HPDE6-E6E7 (cell line): ENCODE results near the gene MED31.
A peak's percentile ranks its signal among the peaks of the same experiment; 100 is the strongest.
"Not testable (repeated sequence)": the region's sequence is repeated elsewhere in the genome, so short reads cannot be mapped to it uniquely, and the experiment has no call there.

ENCODE experiments used
- DNase-seq: peaks from one replicate; pipeline ENCODE4 v3.0.0; 2011; ENCODE audit warnings: missing footprints; ENCODE audit errors: extremely low spot score

The MED31 gene

DNA sequence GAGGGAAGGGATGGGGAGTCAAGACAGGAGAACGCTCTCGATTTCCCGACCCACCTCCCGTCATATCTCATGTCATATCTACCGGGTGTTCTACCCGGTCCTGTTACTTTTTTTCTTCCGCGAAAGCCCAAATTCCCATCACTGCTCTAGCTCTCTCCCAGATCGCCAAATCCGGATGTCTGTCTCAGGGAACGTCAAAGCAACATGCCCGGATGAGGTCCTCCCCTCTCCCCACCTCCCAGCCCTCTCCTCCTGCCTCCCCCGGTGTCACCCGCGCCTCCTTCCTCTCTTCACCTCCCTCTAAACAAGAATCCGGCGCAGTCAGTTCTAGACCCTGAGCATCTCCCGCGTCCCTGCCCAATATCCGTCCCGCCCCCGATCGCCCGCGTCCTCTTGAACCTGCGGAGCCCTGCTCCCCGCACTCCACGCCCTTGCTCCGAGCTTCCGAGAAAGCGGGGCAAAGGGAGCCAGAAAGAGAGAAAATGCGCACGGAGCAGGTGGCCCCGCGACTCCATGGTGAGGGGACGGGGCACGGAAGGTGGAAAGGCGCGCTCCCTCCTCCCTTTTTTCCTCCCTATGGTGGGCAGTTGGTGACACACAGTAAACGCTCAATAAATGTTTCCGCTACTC, 4.4 kb upstream of the MED31 start:
- DNase-seq = not testable (repeated sequence)

DNA sequence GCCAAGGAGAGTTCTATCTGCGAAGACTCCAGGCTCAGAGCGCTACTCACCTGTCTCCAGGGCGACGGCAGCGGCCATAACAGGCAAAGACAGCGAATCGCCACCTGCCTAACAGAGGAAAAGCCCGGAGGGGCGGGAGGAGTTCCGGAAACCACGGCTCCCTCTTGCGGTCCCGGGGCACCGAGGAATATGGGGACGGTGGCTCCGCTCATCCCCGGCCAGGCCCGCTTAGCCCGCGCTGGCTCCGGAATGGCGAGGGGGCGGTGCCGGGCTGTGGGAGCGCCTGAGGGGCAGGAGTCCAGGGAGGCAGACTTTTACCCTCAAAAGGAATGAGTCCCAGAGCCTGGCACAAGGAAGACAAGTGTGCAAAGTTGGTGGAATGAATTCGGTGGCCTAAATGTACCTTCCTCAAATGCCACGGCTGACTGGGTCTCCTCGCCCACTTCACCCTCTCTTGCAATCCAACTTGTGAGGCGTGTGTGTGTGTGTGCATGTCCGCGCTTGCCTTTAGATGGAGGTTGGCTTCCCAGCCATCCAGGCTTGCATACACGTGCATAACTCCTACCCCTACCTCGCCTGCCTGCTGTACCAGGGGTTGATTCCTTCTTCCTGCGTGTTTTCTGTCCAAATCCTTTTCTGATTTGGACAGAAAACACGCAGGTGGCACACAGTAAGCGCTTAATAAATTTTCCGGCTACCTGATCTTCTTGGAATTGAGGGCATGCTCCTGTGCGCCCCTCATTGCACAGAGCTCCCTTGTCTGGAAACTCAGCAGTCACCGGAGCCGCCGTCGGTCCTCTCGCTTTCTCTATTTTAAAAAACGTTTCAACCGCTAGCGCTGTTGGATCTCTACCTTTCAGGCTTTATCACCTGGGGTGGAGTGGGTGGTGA, 3.7 kb upstream of the MED31 start:
- DNase-seq = peak; percentile 70

DNA sequence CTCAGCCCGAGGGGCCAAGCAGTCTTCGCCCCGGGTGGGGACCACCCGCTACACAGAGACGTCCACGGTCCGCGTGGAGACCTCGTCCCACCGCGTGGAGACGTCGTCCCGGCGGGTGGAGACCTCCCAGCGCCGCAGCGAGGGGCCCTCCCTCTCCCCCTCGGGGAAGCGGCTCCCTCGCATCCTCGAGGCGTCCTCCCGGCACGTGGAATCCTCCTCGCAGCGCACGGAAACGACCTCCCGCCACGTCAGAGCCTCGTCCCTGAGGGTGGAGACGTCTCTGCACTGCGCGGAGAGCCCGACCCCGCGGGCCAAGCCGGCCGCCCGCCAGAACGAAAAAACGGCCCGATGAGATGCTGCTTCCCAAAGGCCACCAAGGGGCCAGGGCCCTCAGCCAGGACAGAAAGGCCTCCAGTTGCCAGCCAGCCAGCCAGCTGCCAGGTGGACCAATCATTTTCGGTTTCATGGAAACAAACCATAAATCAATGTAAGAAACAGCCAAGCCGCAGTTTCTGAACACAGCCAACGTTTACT, 581 bp upstream of the MED31 start:
- DNase-seq = no peak

DNA sequence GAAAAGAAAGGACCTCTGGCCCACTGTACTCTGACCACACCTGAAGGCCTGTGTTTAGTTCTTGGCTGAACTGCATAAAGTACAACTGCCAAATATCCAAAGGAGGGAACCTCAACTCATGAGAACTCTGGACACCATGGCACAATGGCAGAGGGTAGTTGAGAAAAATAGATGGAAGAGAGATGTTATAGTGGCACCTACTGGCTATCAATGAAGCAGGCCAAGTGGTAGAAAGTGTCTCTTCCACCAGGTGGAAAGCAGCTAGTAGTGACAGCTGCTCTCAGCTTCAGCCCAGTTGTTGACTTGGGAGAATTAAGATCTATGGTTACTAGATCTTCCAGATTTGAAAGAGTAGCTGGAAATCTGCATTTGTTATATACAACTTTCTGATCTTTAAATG, 3.2 kb downstream of the MED31 start:
- no peak for DNase-seq

DNA sequence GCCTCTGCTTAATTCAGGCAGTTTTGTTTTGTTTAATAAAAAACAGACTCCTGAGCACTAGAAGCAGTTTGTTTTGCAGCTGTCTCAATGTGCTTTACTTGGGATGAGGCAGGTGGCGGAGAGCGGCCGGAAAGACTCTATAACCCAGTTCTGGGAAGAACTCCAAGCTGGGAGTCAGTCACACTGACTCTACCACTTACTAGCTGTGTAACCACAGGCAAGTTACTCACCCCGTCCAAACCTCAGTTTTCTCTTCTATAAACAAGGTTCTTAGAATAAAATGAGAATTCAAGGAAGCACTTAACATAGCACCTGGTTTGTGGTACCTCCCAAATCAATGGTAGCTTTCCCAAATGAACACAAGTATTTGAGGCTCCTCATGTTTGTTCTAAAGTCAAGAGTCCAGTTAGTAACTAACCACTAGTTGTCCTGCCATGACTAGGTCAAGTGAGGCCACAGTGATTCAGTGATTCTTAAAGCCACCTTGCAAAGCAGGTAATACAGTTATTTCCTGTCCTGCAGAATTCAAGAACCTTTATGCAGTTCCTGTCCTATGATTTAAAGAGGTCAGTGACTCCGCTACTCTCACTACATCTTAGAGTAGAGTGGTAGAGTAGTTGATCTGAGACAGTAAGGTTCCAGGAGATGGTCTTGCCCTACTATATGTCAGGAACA, 7.8 kb downstream of the MED31 start:
- DNase-seq = no peak

DNA sequence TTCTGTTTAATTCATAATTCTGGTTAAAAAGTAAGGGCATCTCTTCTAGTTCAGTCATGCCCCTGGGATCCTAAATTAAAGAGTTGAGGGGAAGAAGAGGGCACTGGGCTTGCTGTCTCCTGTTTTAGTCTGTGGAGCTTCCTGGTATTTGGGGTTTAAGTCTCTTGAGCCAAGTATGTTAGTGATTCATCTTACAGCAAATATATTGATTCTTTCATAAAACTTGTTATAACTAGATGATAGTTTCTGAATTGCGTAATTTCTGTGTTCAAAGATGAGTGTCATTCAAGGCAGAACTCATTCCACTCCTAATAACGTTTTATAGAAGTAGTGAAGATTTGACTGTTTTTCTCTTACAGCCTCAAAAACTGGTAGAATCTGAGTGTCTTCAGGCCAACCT, 8.8 kb downstream of the MED31 start:
- DNase-seq = no peak

DNA sequence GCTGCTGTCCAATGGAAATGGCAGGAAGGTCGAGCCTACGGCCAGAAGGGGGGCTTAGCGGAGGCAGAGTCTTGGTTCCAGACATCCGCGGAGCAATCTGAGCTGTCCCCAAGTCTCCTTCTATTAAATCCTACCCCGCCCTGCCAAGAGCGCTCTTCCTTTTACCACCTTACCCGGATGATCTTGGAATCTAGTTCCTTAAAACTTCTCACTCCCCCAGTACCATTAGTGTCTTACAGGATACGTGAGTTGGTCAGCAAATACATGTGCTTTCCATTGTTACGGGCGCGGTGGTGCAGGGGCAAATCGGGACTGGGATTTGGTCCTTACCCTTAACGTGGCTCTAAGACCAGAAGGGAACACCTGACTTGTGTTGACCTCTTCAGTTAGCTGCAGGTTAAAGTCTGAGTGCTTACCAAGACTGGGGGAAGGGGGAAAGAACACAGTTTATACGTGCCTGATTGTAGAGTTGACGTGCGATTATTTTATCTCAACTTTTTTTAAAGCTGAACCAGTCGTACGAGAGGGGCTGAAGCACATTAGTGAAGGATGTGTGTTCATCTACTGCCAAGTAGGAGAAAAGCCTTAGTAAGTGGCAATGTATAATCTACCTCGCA, 10.1 kb downstream of the MED31 start:
- DNase-seq = no peak

DNA sequence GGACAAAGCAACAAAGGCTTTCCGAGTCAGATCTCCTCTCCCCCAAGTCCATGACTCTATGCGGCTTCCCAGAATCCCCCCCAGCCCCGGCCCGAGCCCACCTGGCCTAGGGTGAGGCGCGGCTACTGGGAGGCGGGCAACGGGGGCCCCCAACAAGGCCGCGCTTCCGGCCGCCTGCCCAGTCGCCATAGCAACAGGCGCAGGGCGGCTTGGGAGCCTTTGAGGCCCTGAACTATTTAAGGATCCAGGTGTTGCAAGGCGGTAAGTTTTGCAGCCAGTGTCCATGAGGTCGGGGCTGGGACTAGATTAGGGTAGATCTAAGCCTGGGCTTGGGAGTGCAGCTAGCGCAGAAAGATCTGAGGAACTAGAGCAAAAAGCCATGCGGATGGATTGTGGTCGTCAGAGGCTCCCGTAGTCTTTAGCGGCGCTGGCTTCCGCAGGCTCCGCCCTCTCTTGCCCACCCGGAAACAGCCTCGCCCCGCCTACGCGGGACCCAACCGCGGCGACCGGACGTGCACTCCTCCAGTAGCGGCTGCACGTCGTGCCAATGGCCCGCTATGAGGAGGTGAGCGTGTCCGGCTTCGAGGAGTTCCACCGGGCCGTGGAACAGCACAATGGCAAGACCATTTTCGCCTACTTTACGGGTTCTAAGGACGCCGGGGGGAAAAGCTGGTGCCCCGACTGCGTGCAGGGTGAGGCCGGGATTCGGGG, 10.7 kb downstream of the MED31 start, which contains the start of the genes KIAA0753 and TXNDC17:
KIAA0753 (minus strand) TSS at position 176 of the 711 bp plus-strand sequence. CDS start 5,608 bp downstream, outside the sequence.
TXNDC17 (plus strand) TSS at position 525 of the 711 bp plus-strand sequence; CDS start at position 548, 23 bp downstream.
- DNase-seq = no peak

DNA sequence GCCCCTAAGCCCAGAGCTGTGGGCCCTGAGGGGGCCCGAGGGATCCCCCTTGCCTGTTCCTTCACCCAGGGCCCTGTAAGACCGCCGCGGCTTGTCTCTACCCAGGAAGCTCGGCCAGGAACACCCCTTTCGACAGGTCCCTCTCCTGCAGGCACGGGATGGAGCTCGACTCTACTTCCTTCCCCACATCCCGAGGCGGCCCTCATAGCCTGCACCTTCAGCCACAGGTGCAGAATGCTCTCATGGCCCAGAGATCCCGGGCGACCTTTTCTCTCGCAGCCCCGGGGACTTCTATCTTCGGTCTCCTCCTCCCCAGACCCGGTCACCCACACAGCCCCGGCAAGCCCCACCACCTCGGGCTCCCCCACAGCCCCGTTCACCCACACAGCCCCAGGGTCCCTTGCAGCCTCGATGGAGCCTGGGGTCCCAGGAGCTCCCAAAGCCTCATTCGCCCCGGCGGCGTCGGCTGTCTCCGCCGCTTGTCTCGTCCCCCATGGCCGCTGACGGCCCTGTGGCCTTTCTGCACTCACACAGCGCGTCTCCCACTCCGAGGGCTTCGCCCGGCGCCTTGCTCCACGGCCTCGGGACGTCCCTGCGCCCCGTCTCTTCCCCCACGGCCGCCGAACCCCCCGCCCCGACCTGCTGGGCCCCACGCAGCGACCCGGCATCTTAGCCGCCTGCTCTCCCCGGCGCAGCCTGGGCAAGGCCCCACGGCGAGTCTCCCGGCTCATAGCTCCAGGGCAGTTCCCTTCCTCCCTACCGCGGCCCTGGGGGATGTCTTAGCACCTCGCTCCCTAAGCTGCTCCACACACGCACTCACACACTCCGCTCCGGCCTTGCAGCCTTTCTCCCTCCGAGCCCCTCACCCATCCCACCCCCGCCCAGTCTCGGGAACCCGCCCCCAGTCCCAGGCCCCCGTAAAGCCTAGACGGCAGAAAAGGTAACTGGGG, 11.5 kb downstream of the MED31 start:
- no peak for DNase-seq

DNA sequence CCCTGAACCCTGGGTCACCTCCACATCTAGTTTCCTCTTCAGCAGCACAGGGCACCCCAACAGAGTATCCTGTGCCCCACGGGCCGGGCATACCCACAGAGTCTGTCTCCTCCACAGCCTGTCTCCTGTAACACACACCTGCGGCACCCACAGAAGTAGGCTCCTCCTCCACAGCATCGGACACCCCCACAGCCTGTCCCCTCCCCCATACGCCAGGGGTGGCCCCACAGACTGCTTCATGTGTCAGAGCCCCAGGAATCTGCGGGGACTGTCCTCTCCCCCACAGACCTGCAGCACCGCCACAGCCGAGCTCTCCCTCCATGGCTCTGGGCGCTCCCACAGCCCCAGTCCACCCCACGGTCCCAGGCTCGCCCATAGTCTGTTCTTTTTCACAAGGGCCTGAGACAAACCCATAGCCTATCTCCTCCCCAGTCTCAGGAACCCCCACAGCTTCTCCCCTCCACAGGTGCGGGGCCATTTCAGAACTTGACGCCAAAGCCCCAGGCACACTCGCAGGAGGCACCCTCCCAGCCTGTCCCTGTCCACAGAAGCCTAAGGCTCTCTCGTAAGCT, 12.3 kb downstream of the MED31 start:
- DNase-seq = no peak

DNA sequence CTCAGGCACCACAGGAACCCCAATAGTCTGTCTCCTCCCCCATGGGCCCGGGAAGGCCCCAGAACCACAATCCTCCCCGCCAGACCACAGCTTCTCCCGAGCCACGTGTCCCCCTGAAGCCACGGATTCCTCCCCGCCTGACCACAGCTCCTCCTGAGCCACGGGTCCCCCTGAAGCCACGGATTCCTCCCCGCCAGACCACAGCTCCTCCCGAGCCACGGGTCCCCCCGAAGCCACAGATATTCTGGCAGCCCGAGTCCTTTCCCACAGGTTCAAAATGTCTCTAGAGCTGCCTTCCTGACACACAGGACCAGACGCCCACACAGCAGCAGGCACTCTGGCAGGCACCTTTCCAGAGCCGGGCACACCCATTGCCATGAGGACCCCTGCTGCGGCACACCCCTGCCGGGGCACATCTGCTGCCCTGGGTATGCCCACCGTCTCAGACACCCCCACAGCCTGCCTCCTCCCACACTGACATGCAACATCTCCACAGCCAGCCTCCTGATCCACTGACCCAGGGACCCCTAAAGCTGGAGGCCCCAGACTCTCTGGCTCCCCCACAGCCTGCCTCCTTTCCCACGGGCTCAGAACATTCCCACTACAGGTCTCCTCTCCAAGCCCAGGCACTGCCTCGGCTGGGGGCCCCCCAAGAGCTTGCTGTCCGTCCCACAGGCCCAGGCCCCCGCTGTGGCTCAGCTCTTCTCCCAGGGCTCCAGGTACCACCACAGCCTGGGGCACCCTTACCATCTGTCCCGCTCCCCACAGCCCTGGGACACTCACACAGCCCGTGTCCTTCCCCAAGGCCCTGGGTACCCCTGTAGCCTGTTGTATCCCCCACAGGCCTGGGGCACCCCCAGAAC, 13.1 kb downstream of the MED31 start:
- DNase-seq = no peak

DNA sequence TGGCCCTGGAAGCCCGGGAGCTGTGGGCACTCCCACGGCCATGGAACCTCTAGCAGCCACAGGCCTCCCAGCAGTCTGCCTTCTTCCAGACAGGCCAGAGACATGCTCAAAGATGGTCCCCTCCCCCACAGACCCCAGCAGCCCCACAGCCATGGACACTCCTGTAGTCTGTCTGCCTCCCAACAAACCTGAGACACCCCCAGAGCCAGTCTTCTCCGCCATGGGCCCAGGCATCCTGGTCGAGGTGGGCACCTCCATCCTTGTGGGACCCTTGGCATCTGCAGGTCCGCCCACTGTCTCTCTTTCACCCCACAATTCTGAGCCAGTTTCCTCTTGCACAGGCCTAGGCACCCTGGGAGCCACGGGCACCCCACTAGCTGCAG, 14.0 kb downstream of the MED31 start:
- DNase-seq = no peak

DNA sequence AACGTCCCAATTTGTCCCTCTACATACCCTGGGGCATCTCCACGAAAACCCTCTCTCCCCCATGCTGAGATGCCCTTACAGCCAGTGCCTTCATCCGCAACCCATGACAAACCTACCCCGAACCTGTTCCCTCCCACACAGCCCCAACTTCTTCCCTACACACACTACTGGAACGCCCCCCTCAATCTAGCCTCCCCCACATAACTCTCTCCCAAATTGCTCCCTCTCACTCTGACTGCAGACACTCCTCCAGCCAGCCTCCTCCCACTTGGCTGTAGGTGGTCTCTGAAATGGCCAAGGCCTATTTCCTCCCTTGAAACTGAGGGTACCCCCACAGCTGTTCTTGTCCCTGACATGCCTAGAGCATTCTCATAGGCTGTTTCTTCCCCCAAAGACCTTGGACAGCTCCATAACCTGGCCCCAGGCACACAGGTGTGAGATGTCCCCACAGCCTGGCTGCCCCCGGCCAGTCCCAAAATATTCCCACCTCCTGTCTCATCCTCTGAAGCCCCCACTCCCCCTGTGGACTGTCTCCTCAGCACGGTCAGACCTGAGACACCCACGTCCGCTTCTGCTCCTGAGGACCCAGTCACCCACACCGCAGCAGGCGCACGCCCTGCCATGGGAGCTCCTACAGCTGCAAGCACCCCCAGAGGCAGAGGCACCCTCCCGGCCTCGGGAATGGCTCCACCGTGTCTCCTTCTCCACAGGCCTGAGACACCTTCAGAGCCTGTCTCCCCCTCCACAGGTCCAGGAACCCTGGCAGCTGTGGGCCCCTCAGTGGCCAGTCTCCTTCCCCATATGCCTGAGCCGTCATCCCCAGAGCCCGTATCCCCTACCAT, 14.6 kb downstream of the MED31 start:
- no peak for DNase-seq

DNA sequence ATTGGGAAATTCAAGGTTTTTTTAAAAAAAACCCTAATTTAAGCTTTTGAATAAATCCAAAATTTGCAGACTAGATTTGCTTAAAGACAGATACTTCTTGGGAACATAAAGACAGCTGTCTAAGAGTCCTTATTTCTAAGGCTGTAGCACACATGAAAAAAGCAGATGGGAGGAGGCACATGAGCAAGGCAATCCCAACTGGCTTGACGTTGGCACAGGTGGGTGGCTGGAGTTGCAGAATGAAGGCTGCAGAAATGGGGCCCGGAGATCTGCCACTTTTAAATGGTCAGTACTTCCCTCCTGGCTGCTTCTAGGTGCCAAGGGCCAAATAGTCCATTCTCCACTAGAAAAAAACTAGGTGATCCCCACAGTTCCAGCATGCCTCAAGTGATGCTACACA, 15.3 kb downstream of the MED31 start:
- no peak for DNase-seq

DNA sequence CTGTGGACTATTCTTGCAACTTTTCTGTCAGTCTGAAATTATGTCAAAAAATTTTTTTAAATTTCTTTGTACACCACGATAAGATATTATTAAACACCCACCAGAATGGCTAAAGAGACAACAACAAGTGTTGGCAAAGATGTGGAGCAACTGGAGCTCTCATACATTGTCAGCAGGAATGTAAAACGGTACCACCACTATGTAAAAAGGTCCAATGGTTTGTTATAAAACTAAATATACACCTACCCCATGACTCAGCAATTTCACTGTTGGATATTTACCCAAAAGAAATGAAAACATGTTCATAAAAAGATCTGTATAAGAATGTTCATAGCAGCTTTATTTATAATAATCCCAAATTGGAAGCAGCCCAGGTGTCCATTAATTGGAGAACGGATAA, 18.1 kb downstream of the MED31 start:
- DNase-seq = no peak

DNA sequence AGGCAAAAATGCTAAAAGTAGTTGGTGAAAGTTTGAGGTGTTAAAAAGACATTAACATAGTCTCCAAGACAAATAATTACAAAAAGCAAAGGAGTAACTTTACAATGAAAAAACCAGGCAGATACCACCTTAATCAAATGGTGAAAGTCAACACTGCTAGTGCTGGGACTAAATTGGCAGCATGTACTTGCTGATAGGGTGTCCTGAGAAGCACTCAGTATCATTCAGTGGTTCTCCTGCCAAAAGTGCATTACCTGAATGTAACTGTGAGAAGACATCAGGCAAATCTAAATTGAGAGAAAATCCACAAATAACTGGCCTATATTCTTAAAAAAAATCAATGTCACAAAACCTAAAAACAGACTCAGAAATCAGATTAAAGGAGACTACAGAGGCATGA, 18.9 kb downstream of the MED31 start:
- no peak for DNase-seq

DNA sequence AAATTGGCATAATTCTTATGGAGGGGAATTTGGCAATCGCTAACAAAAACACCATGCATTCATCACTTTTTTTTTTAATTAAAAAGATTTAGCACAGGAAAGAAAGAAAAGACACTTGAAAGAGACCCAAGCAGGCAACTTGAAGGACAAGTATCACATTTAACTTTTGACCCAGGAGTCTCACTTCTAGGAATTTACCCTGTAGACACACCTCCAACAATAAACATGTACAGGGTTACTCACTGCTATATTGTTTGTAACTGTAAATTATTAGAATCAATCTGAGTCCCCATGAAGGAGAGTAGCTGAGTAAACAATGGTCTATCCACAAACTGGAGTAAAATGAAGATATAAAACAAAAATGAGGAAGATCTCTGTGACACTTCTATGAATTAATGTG, 21.0 kb downstream of the MED31 start:
- DNase-seq = no peak

DNA sequence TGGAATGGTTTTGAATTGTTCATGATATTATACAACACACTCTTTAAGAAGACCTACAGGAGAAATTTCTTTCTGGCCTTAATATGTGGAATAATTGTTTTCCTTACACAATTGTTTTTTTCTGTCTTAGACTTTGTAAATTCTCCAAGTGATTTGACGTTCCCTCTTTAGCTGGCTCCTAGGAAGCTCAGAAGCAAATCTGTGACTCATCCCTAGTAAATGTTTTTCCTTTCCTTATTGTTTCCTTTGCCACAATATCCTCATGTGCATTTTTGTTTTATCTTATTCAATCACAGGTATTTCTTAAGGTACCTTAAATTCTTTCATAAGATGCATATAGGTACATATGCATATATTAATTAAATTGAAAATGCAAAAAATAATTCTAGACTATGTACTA, 24.4 kb downstream of the MED31 start:
- no peak for DNase-seq
